ENCODE data around the gene ATP13A4. TPM values are rescaled to one million over a fixed set of nuclear protein-coding genes. Genes with fewer than 3 reads are reported as not detected.

ATP13A4 gene
- total RNA-seq, 4 donors from 2014 or later = under 0.01 to 0.63 (median 0.28) TPM

GRCh38 chr3:193387596-193387995 is 167.1 kb downstream of the ATP13A4 start:
- H3K4me3 ChIP-seq = no peak overlapping the region
- H3K27ac ChIP-seq (replicated peaks in 1 of 4) = no peak overlapping the region
- H3K9me3 ChIP-seq = no peaks in the 10 kb centered on the region
- DNase-seq (ENCODE audit: extremely low spot score) = peak; percentile 60
- no peaks in the 10 kb centered on the region for H3K27me3 ChIP-seq
- intact Hi-C loops (cut with DNase I) = no loop called here
- WGBS = 66% methylated on average over 2 of the region's 2 CpGs
- no peak for TF ChIP-seq POLR2A (IDR thresholded peaks at IDR 0.05; ENCODE audit: low read depth)
- no peak for TF ChIP-seq POLR2AphosphoS5 (IDR thresholded peaks at IDR 0.05)
- no peak for TF ChIP-seq CTCF (IDR thresholded peaks at IDR 0.05)
- TF ChIP-seq EP300 (IDR thresholded peaks at IDR 0.05) = no peak
- H3K4me1 ChIP-seq = no peaks in the 10 kb centered on the region
- no peaks in the 10 kb centered on the region for H3K36me3 ChIP-seq

- Histone ChIP-seq H3K4me1 (no peaks in the 10 kb centered on the region), H3K27me3 (no peaks in the 10 kb centered on the region), H3K9me3 (no peaks in the 10 kb centered on the region), H3K27ac (replicated peaks in 1 of 4) (no peak within 1 kb of the TSS), H3K36me3 (no peaks in the 10 kb centered on the region), H3K4me3 (no peak within 1 kb of the TSS)
- intact Hi-C loops (cut with DNase I) = no loop called here
- TF ChIP-seq CTCF (IDR thresholded peaks at IDR 0.05) = no peak
- WGBS = 59% methylated on average over 6 of the region's 6 CpGs
- DNase-seq (ENCODE audit: extremely low spot score) = no peak
These were observed 176.0 kb downstream of the ATP13A4 start, which contains the start of gene ATP13A5 for GRCh38 chr3:193378706-193379105. Gene ATP13A5, minus strand, starts transcription at chr3:193378753. Its CDS starts 28 bp downstream, at chr3:193378725.

DNA sequence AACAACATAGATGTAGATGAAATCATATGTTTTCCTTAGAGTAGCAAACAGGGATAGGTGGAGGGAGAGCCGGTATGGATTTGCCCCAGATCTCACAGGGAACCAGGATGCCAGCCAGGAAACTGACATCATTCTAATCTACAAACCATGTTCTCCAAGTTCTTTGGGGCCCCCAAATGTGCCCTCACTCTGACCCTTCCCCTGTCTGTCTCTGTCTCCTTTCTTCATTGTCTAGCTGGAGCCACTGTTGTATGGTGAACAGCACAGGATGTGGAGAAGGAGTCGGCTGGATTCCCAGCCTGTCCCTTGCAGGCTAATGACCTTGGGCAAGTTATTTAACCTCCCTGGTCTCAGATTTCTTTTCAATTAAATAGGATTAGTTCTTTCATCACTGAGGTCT is 177.1 kb downstream of the ATP13A4 start:
- no peaks in the 10 kb centered on the region for H3K27me3 ChIP-seq
- no peaks in the 10 kb centered on the region for H3K9me3 ChIP-seq
- H3K4me3 ChIP-seq = no peak overlapping the region
- H3K4me1 ChIP-seq = no peaks in the 10 kb centered on the region
- 51% methylated on average over 2 of the region's 2 CpGs for WGBS
- DNase-seq (ENCODE audit: extremely low spot score) = no peak
- H3K36me3 ChIP-seq = no peaks in the 10 kb centered on the region
- intact Hi-C loops (cut with DNase I) = no loop called here
- TF ChIP-seq EP300 (IDR thresholded peaks at IDR 0.05) (no peak), CTCF (IDR thresholded peaks at IDR 0.05) (no peak), POLR2AphosphoS5 (IDR thresholded peaks at IDR 0.05) (no peak), POLR2A (IDR thresholded peaks at IDR 0.05; ENCODE audit: low read depth) (no peak)
- H3K27ac ChIP-seq (replicated peaks in 1 of 4) = no peak overlapping the region

GRCh38 chr3:193375614-193376013 is 179.1 kb downstream of the ATP13A4 start:
- DNase-seq (ENCODE audit: extremely low spot score) = no peak
- no peak for TF ChIP-seq CTCF (IDR thresholded peaks at IDR 0.05)
- TF ChIP-seq POLR2AphosphoS5 (IDR thresholded peaks at IDR 0.05) = no peak
- TF ChIP-seq POLR2A (IDR thresholded peaks at IDR 0.05; ENCODE audit: low read depth) = no peak
- TF ChIP-seq EP300 (IDR thresholded peaks at IDR 0.05) = no peak
- H3K4me1 ChIP-seq = no peaks in the 10 kb centered on the region
- no peak overlapping the region for H3K4me3 ChIP-seq
- no peaks in the 10 kb centered on the region for H3K27me3 ChIP-seq
- 93% methylated on average over 8 of the region's 8 CpGs for WGBS
- no peak overlapping the region for H3K27ac ChIP-seq (replicated peaks in 1 of 4)
- H3K36me3 ChIP-seq = no peaks in the 10 kb centered on the region
- H3K9me3 ChIP-seq = no peaks in the 10 kb centered on the region
- intact Hi-C loops (cut with DNase I) = no loop called here

GRCh38 chr3:193372783-193373182 is 181.9 kb downstream of the ATP13A4 start:
- Histone ChIP-seq H3K27ac (replicated peaks in 1 of 4) (no peak overlapping the region), H3K4me3 (no peak overlapping the region), H3K4me1 (no peaks in the 10 kb centered on the region), H3K36me3 (no peaks in the 10 kb centered on the region), H3K9me3 (no peaks in the 10 kb centered on the region), H3K27me3 (no peaks in the 10 kb centered on the region)
- TF ChIP-seq POLR2AphosphoS5 (IDR thresholded peaks at IDR 0.05) = no peak
- no peak for TF ChIP-seq CTCF (IDR thresholded peaks at IDR 0.05)
- no peak for TF ChIP-seq POLR2A (IDR thresholded peaks at IDR 0.05; ENCODE audit: low read depth)
- TF ChIP-seq EP300 (IDR thresholded peaks at IDR 0.05) = no peak
- intact Hi-C loops (cut with DNase I) = no loop called here
- no peak for DNase-seq (ENCODE audit: extremely low spot score)
